Measurements from ENCODE around the gene IQUB. TPM values are rescaled to one million over a fixed set of nuclear protein-coding genes. Genes with fewer than 3 reads are reported as not detected.

IQUB gene
- polyA plus RNA-seq, 1 donor from 2014 or later = 0.41 TPM

- Histone ChIP-seq H3K9me2 (ENCODE audit: insufficient read depth, low read length) (no peaks in the 10 kb centered on the region), H2AFZ (ENCODE audit: low read depth, low read length) (no peak overlapping the region), H3K4me3 (ENCODE audit: low read length) (no peak overlapping the region), H3K27ac (ENCODE audit: low read length) (no peak overlapping the region), H3K79me2 (replicated peaks; ENCODE audit: insufficient read depth, low read length) (no peaks in the 10 kb centered on the region), H3K9ac (ENCODE audit: low read length) (no peak overlapping the region), H3K36me3 (ENCODE audit: insufficient read depth, low read length) (no peaks in the 10 kb centered on the region), H3F3A (ENCODE audit: insufficient read depth, low read length, poor library complexity, severe bottlenecking) (no peaks in the 10 kb centered on the region), H4K20me1 (ENCODE audit: insufficient read depth) (no peaks in the 10 kb centered on the region), H3K27me3 (ENCODE audit: insufficient read depth, low read depth, low read length) (no peaks in the 10 kb centered on the region), H3K4me2 (ENCODE audit: low read length) (no peak overlapping the region), H3K9me3 (ENCODE audit: low read length) (no peaks in the 10 kb centered on the region)
- TF ChIP-seq REST (IDR thresholded peaks at IDR 0.05; ENCODE audit: borderline replicate concordance) = no peak
- TF ChIP-seq CTCF (IDR thresholded peaks at IDR 0.05; ENCODE audit: poor library complexity, severe bottlenecking) = no peak
- no peak for TF ChIP-seq RAD21 (conservative IDR thresholded peaks at IDR 0.05)
- TF ChIP-seq SMC3 (conservative IDR thresholded peaks at IDR 0.05; ENCODE audit: poor library complexity) = no peak
- TF ChIP-seq POLR2AphosphoS5 (IDR thresholded peaks at IDR 0.05) = no peak
- TF ChIP-seq EP300 (conservative IDR thresholded peaks at IDR 0.05; ENCODE audit: poor library complexity, severe bottlenecking) = no peak
- no peak for TF ChIP-seq TAF1 (IDR thresholded peaks at IDR 0.05; ENCODE audit: low read depth)
- TF ChIP-seq EZH2 (IDR thresholded peaks at IDR 0.05; ENCODE audit: borderline replicate concordance, insufficient read depth, low read length, poor library complexity, severe bottlenecking) = no peak
- TF ChIP-seq MXI1 (conservative IDR thresholded peaks at IDR 0.05; ENCODE audit: poor library complexity, severe bottlenecking) = no peak
Observed at GRCh38 chr7:123571187-123571586, 36.8 kb upstream of the IQUB start.

GRCh38 chr7:123570390-123571182 lies 36.2 kb upstream of the IQUB start:
- no peak for TF ChIP-seq EZH2 (IDR thresholded peaks at IDR 0.05; ENCODE audit: borderline replicate concordance, insufficient read depth, low read length, poor library complexity, severe bottlenecking)
- no peak for TF ChIP-seq TAF1 (IDR thresholded peaks at IDR 0.05; ENCODE audit: low read depth)
- no peak for TF ChIP-seq RAD21 (conservative IDR thresholded peaks at IDR 0.05)
- TF ChIP-seq MXI1 (conservative IDR thresholded peaks at IDR 0.05; ENCODE audit: poor library complexity, severe bottlenecking) = no peak
- TF ChIP-seq SMC3 (conservative IDR thresholded peaks at IDR 0.05; ENCODE audit: poor library complexity) = no peak
- no peaks in the 10 kb centered on the region for H3K9me2 ChIP-seq (ENCODE audit: insufficient read depth, low read length)
- no peak overlapping the region for H2AFZ ChIP-seq (ENCODE audit: low read depth, low read length)

More at GRCh38 chr7:123570390-123571182, 36.2 kb upstream of the IQUB start:
- no peak overlapping the region for H3K4me2 ChIP-seq (ENCODE audit: low read length)
- no peaks in the 10 kb centered on the region for H4K20me1 ChIP-seq (ENCODE audit: insufficient read depth)
- H3K79me2 ChIP-seq (replicated peaks; ENCODE audit: insufficient read depth, low read length) = no peaks in the 10 kb centered on the region
- H3K9me3 ChIP-seq (ENCODE audit: low read length) = no peaks in the 10 kb centered on the region
- H3K4me3 ChIP-seq (ENCODE audit: low read length) = no peak overlapping the region
- no peaks in the 10 kb centered on the region for H3K27me3 ChIP-seq (ENCODE audit: insufficient read depth, low read depth, low read length)
- no peak overlapping the region for H3K9ac ChIP-seq (ENCODE audit: low read length)
- H3F3A ChIP-seq (ENCODE audit: insufficient read depth, low read length, poor library complexity, severe bottlenecking) = no peaks in the 10 kb centered on the region
- H3K27ac ChIP-seq (ENCODE audit: low read length) = no peak overlapping the region
- H3K36me3 ChIP-seq (ENCODE audit: insufficient read depth, low read length) = no peaks in the 10 kb centered on the region
